ENCODE measurements around the gene DYNC1LI2. TPM values are rescaled to one million over a fixed set of nuclear protein-coding genes. Genes with fewer than 3 reads are reported as not detected.

The DYNC1LI2 gene
- total and polyA plus RNA-seq, 2 of the 8 experiments (the other 6 are each of a cell fraction or from before 2014, with no cell fraction given) = 35.0 to 70.8 TPM

DNA sequence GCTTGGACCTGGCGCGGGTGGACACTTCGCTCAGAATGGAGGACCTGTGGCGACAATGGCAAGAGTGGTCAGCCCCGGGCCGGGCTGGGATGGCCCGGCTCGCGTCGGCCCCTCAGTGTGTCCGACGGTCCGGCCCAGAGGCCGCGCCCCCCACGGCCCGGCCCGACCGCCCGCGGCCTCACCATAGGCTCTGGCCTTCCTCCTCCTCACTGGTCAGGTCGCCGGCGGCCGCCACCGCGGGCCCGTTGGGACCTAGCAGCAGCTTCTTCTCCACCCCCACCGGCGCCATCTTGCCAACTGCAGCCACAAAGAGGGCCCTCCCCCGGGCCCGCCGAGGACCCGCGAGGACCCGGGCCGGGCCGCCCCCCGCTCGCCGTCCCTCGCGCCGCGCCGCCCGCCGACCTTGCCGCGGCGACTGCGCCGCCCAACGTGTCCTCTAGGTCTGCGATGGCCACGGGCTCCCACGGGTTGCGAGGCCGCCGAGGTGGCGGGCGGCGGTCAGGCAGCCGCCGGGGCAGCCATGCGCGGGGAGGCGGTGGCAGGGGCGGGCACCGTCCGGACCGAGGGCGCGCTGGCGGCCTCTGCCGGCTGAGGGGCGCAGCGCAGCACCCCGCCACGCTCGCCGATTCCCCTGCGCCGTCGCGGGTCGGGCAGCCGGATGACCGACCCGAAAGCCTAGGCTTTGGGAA, at the start of gene DYNC1LI2 (continued):
- TF ChIP-seq BCL11A (IDR thresholded peaks at IDR 0.05; ENCODE audit: low read depth in 2 of 2, low read length in 2 of 2) = no peak
- no peak for TF ChIP-seq HDAC2 (IDR thresholded peaks at IDR 0.05; ENCODE audit: borderline replicate concordance in 1 of 2, low read depth in 2 of 2, low read length in 2 of 2)
- no peak for TF ChIP-seq TCF12 (IDR thresholded peaks at IDR 0.05; ENCODE audit: low read depth, low read length)
- TF ChIP-seq CTBP2 (IDR thresholded peaks at IDR 0.05; ENCODE audit: borderline replicate concordance, insufficient read depth, insufficient read length, low read length) = peak; percentile 24
- no peak for TF ChIP-seq BRCA1 (IDR thresholded peaks at IDR 0.05; ENCODE audit: low read depth, low read length)
- TF ChIP-seq TAF1 (IDR thresholded peaks at IDR 0.05; ENCODE audit: low read depth, low read length) = peak; percentile 92
- peak; percentile 63 to 71 for TF ChIP-seq POLR2A (IDR thresholded peaks at IDR 0.05; ENCODE audit: control extremely low read depth in 1 of 2, low read depth in 2 of 2, low read length in 2 of 2)
- peak; percentile 94 for TF ChIP-seq TAF7 (optimal IDR thresholded peaks at IDR 0.05; ENCODE audit: borderline replicate concordance, low read depth, low read length)
- 0 out of 4 replicates have a peak, but pooled peaks of 1 of the 2 experiments have one; percentile 17 for TF ChIP-seq SIN3A (conservative IDR thresholded peaks at IDR 0.05 in 1 of 2, IDR thresholded peaks at IDR 0.05 in 1 of 2; ENCODE audit: low read depth in 1 of 2, low read length in 2 of 2)
- peak; percentile 47 for TF ChIP-seq KDM4A (IDR thresholded peaks at IDR 0.05; ENCODE audit: low read depth, low read length, severe bottlenecking)
- TF ChIP-seq RBBP5 (IDR thresholded peaks at IDR 0.05; ENCODE audit: borderline replicate concordance, low read depth, low read length) = no peak; the same call in 1 of the 2 replicates
- TF ChIP-seq RAD21 (IDR thresholded peaks at IDR 0.05 in 1 of 2, conservative IDR thresholded peaks at IDR 0.05 in 1 of 2; ENCODE audit: low read depth in 2 of 2, low read length in 2 of 2) = peak; percentile 11 to 43; a peak in 2 of 4 replicates
- TF ChIP-seq SP1 (IDR thresholded peaks at IDR 0.05; ENCODE audit: low read depth, low read length) = no peak
- TF ChIP-seq, protein P1, sequence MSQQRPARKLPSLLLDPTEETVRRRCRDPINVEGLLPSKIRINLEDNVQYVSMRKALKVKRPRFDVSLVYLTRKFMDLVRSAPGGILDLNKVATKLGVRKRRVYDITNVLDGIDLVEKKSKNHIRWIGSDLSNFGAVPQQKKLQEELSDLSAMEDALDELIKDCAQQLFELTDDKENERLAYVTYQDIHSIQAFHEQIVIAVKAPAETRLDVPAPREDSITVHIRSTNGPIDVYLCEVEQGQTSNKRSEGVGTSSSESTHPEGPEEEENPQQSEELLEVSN (IDR thresholded peaks at IDR 0.05) = 0 out of 2 replicates have a peak, but pooled peaks have one; percentile 34
- TF ChIP-seq TEAD4 (IDR thresholded peaks at IDR 0.05; ENCODE audit: low read depth, low read length) = 0 out of 2 replicates have a peak, but pooled peaks have one; percentile 38
- no peak for TF ChIP-seq CHD1 (IDR thresholded peaks at IDR 0.05; ENCODE audit: low read depth, low read length)
- TF ChIP-seq, protein P2, sequence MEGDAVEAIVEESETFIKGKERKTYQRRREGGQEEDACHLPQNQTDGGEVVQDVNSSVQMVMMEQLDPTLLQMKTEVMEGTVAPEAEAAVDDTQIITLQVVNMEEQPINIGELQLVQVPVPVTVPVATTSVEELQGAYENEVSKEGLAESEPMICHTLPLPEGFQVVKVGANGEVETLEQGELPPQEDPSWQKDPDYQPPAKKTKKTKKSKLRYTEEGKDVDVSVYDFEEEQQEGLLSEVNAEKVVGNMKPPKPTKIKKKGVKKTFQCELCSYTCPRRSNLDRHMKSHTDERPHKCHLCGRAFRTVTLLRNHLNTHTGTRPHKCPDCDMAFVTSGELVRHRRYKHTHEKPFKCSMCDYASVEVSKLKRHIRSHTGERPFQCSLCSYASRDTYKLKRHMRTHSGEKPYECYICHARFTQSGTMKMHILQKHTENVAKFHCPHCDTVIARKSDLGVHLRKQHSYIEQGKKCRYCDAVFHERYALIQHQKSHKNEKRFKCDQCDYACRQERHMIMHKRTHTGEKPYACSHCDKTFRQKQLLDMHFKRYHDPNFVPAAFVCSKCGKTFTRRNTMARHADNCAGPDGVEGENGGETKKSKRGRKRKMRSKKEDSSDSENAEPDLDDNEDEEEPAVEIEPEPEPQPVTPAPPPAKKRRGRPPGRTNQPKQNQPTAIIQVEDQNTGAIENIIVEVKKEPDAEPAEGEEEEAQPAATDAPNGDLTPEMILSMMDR (IDR thresholded peaks at IDR 0.05; ENCODE audit: control extremely low read depth in 1 of 3, insufficient read depth in 1 of 3, low read depth in 1 of 3, low read length in 3 of 3) = peak; percentile 71 to 96 (median 74)
- TF ChIP-seq CREB1 (IDR thresholded peaks at IDR 0.05) = peak; percentile 48; the same call in 1 of the 2 replicates
- TF ChIP-seq MAFK (IDR thresholded peaks at IDR 0.05; ENCODE audit: low read depth, low read length) = no peak
- peak; percentile 55; the same call in 1 of the 2 replicates for TF ChIP-seq KDM5A (IDR thresholded peaks at IDR 0.05; ENCODE audit: low read length)
